Measurements from ENCODE around the gene SAMD4B. TPM values are rescaled to one million over a fixed set of nuclear protein-coding genes. Genes with fewer than 3 reads are reported as not detected.

Gene SAMD4B
- total RNA-seq, 1 donor from 2014 or later: 100 TPM

DNA sequence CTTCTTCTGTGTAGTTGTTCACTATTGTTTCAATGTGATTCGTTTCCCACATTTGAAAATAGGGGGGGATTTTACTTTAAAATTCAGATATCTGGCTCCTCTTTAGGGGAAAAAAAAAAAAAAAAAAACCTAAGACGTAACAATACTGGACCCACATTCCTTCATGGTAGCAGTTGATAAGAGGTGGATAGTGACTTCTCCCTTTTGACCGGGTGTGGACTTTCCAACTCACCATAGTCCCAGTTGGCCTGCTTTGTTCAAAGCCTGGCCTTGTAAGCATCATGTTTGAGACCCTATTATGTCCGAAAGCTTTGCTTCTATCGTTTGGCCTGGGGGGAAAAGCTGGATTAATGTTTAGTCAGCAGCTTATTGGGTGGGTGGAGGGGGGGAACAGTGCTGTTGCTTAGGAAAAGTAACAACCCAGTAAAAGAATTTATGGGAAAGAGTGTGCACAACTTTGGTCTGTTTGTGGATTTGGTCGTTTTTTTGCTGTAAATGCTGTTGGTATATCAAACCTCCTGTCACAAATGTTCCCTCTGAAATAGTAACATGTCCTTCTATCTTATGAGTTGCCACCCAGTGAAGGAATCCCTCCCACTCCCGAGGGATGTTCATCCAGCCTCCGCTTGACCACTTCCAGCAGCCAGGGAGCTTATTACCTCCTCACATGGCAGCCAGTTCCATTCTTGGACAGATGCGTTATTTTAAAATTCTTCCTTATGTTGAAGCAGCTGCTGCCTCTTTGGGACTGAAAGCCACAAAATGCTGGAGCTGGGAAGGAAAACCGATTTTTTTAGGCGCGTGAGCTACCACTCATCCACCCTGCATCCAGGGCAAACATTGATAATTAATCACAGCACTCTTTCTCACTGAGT is 10.4 kb downstream of the SAMD4B start:
- no peak for DNase-seq (ENCODE audit: extremely low spot score, unreplicated experiment)
- Mint-ChIP-seq H3K4me3 (ENCODE audit: unreplicated experiment) (no peak overlapping the region), H3K4me1 (ENCODE audit: unreplicated experiment) (peaks cover 7% of the 10 kb centered on the region), H3K36me3 (ENCODE audit: unreplicated experiment) (peaks cover 46% of the 10 kb centered on the region), H3K9me3 (ENCODE audit: unreplicated experiment) (no peaks in the 10 kb centered on the region), H3K27ac (ENCODE audit: unreplicated experiment) (no peak overlapping the region), H3K27me3 (ENCODE audit: unreplicated experiment) (no peaks in the 10 kb centered on the region)
- TF ChIP-seq, protein P1, sequence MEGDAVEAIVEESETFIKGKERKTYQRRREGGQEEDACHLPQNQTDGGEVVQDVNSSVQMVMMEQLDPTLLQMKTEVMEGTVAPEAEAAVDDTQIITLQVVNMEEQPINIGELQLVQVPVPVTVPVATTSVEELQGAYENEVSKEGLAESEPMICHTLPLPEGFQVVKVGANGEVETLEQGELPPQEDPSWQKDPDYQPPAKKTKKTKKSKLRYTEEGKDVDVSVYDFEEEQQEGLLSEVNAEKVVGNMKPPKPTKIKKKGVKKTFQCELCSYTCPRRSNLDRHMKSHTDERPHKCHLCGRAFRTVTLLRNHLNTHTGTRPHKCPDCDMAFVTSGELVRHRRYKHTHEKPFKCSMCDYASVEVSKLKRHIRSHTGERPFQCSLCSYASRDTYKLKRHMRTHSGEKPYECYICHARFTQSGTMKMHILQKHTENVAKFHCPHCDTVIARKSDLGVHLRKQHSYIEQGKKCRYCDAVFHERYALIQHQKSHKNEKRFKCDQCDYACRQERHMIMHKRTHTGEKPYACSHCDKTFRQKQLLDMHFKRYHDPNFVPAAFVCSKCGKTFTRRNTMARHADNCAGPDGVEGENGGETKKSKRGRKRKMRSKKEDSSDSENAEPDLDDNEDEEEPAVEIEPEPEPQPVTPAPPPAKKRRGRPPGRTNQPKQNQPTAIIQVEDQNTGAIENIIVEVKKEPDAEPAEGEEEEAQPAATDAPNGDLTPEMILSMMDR (IDR thresholded peaks at IDR 0.05): no peak

DNA sequence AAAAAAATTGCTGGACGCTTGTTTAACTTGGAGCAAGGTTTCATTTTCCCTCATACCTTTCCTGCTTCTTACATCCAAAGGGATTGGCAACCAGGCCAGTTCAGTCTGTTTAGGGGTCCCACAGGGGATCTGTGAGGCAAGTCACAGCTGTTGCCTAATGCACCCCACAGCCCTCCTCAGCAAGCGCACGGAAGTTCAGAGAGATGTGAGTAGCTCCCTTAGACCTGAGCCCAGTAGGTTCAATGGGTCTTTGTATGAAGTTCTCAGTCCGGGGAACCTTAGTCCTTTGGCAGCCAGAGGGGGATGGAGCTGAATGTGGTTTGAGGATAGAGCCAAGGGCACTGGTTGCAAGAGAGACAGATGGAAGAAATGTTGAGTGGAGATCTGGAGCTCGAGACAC is 13.0 kb downstream of the SAMD4B start:
- H3K4me3 Mint-ChIP-seq (ENCODE audit: unreplicated experiment): no peak overlapping the region
- H3K27me3 Mint-ChIP-seq (ENCODE audit: unreplicated experiment): no peaks in the 10 kb centered on the region
- DNase-seq (ENCODE audit: extremely low spot score, unreplicated experiment): no peak
- no peak overlapping the region for H3K27ac Mint-ChIP-seq (ENCODE audit: unreplicated experiment)
- no peaks in the 10 kb centered on the region for H3K9me3 Mint-ChIP-seq (ENCODE audit: unreplicated experiment)
- peaks cover 4% of the 10 kb centered on the region for H3K4me1 Mint-ChIP-seq (ENCODE audit: unreplicated experiment)
- TF ChIP-seq, protein P1 (IDR thresholded peaks at IDR 0.05): no peak
- H3K36me3 Mint-ChIP-seq (ENCODE audit: unreplicated experiment): peaks cover 47% of the 10 kb centered on the region

DNA sequence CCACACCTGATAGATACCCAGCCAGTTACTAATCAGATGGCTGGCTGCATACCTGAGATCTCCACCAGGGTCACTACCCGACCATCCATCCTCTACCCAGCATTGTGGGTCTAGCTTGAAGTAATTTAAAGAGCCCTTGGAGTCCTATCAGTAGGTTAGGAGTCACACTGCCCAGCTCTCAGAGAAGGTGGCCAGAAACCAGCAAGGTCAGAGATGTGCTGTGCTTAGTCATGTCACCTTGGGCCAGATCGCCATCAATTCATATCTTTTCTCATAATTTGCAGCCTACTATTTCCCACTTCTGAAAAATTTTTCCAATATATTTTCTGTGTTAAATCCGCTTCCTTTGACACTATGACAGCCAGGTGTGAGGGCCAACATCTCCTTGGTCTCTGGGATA is 13.9 kb downstream of the SAMD4B start:
- Mint-ChIP-seq H3K27me3 (ENCODE audit: unreplicated experiment) (no peaks in the 10 kb centered on the region), H3K36me3 (ENCODE audit: unreplicated experiment) (peaks cover 49% of the 10 kb centered on the region), H3K4me3 (ENCODE audit: unreplicated experiment) (no peak overlapping the region), H3K27ac (ENCODE audit: unreplicated experiment) (peak overlapping the region; percentile 8), H3K4me1 (ENCODE audit: unreplicated experiment) (peaks cover 4% of the 10 kb centered on the region), H3K9me3 (ENCODE audit: unreplicated experiment) (no peaks in the 10 kb centered on the region)
- TF ChIP-seq, protein P1 (IDR thresholded peaks at IDR 0.05): no peak
- no peak for DNase-seq (ENCODE audit: extremely low spot score, unreplicated experiment)

DNA sequence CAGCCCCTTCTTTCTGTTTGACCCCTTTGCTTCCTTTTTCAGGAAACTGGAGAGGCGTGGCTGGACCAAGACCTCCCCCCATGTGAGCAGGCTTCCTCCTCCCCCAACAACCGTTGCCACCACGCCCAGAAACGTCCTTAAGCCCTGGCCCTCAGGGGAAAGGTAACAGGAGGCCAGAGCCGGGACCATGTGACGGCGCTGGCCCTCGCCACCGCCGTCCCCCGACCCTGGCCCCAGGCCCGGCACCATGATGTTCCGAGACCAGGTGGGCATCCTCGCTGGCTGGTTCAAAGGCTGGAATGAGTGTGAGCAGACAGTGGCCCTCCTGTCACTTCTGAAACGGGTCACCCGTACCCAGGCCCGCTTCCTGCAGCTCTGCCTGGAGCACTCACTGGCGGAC is 14.4 kb downstream of the SAMD4B start:
- DNase-seq (ENCODE audit: extremely low spot score, unreplicated experiment): no peak
- Mint-ChIP-seq H3K27me3 (ENCODE audit: unreplicated experiment) (no peaks in the 10 kb centered on the region), H3K27ac (ENCODE audit: unreplicated experiment) (no peak overlapping the region)

DNA sequence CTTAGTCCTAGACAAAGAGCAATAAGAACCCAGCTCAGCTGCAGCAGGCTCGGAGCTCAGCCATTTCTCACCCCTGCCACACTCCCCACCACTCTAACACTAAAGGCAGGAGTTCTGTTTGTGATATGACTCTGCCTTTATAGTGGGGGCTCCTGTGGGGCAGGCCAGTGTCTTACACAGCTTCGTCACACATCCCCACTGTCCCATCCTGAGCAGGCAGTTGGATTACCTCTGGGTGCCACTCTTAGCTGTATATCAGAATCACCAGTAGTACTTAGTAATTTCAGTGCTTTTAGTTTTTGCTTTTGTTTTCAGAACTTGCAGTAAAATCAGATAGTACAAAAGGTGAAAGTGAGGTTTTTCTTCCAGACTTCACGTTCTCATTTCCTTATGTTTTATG is 16.8 kb downstream of the SAMD4B start:
- no peak for DNase-seq (ENCODE audit: extremely low spot score, unreplicated experiment)
- H3K27ac Mint-ChIP-seq (ENCODE audit: unreplicated experiment): no peak overlapping the region
- no peak overlapping the region for H3K4me3 Mint-ChIP-seq (ENCODE audit: unreplicated experiment)
- no peaks in the 10 kb centered on the region for H3K27me3 Mint-ChIP-seq (ENCODE audit: unreplicated experiment)
- no peaks in the 10 kb centered on the region for H3K9me3 Mint-ChIP-seq (ENCODE audit: unreplicated experiment)
- peaks cover 44% of the 10 kb centered on the region for H3K36me3 Mint-ChIP-seq (ENCODE audit: unreplicated experiment)
- peaks cover 24% of the 10 kb centered on the region for H3K4me1 Mint-ChIP-seq (ENCODE audit: unreplicated experiment)
- TF ChIP-seq, protein P1 (IDR thresholded peaks at IDR 0.05): no peak

More for the DNA sequence above, 14.4 kb downstream of the SAMD4B start:
- TF ChIP-seq, protein P1 (IDR thresholded peaks at IDR 0.05): no peak
- H3K9me3 Mint-ChIP-seq (ENCODE audit: unreplicated experiment): no peaks in the 10 kb centered on the region
- H3K36me3 Mint-ChIP-seq (ENCODE audit: unreplicated experiment): peaks cover 49% of the 10 kb centered on the region
- H3K4me1 Mint-ChIP-seq (ENCODE audit: unreplicated experiment): peaks cover 4% of the 10 kb centered on the region
- H3K4me3 Mint-ChIP-seq (ENCODE audit: unreplicated experiment): no peak overlapping the region

Measured in osteocyte (in vitro differentiated cells).